BLaER1 (cell line): ENCODE data around the gene KERA.
"Not testable (repeated sequence)": the region's sequence is repeated elsewhere in the genome, so short reads cannot be mapped to it uniquely, and the experiment has no call there.

ENCODE experiments used
- H3K27ac ChIP-seq: shearing (Covaris generic); formaldehyde crosslinking; 2 replicates; pipeline ENCODE4 v1.8.1; 2022
- H3K27me3 ChIP-seq: shearing (Covaris generic); formaldehyde crosslinking; 2 replicates; pipeline ENCODE4 v1.8.1; 2022
- H3K36me3 ChIP-seq: shearing (Covaris generic); formaldehyde crosslinking; 2 replicates; pipeline ENCODE4 v1.8.1; 2022
- H3K4me1 ChIP-seq: shearing (Covaris generic); formaldehyde crosslinking; 2 replicates; pipeline ENCODE4 v1.8.1; 2022
- H3K4me2 ChIP-seq: shearing (Covaris generic); formaldehyde crosslinking; 2 replicates; pipeline ENCODE4 v1.8.1; 2022
- H3K4me3 ChIP-seq: shearing (Covaris generic); formaldehyde crosslinking; 2 replicates; pipeline ENCODE4 v1.8.1; 2022
- H3K9ac ChIP-seq: shearing (Covaris generic); formaldehyde crosslinking; 2 replicates; pipeline ENCODE4 v1.8.1; 2022
- H3K9me3 ChIP-seq: shearing (Covaris generic); formaldehyde crosslinking; 2 replicates; pipeline ENCODE4 v1.8.1; 2022
- H4K20me1 ChIP-seq: shearing (Covaris generic); formaldehyde crosslinking; 2 replicates; pipeline ENCODE4 v1.8.1; 2022
- Cebpa-rat ChIP-seq: shearing (Covaris generic); IDR thresholded peaks from 2 replicates; pipeline ENCODE4 v1.8.1; 2022

KERA gene

DNA sequence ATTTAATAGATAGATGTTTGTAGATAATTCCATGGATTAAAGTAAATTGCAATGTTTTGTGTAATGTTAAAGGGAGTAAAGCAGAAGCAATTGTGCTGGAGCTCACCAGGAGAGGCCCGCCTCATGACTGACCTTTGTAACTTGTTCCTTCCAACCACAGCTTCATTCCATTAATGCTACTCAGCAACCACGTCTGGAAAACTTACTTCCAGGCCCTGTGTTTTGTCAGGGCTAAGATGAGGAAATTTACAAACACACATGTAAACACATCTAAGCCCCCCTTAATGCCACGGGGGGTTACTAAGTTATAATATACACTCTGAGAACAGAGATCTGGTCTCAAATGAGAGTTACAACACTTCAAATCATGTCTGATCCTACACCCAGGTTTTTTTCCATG is 41.1 kb upstream of the KERA start:
- Histone ChIP-seq H3K9ac (no peak overlapping the region), H3K4me1 (peaks cover 5% of the 10 kb centered on the region; the same call in 1 of the 2 replicates), H3K4me3 (no peak overlapping the region), H3K36me3 (no peaks in the 10 kb centered on the region), H3K27me3 (no peaks in the 10 kb centered on the region), H3K4me2 (no peak overlapping the region), H3K9me3 (no peaks in the 10 kb centered on the region), H3K27ac (no peak overlapping the region), H4K20me1 (no peaks in the 10 kb centered on the region)
- TF ChIP-seq Cebpa-rat: no peak

DNA sequence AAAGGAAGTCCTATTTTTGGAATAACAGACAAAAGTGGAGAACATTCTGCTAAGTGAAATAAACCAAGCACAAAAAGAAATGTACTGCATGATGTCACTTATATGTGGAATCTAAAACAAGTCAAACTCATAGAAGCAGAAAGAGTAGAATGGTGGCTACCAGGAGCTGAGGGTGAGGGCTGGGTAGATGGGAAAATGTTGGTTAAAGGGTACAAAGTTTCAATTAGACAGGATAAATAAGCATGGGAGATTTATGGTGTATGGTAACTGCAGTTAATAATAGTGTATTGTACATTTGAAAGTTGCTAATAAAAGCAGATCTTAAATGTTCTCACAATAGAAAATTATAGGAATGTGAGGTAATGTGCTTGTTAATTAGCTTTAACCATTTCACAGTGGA is 40.6 kb upstream of the KERA start:
- no peaks in the 10 kb centered on the region for H3K36me3 ChIP-seq
- TF ChIP-seq Cebpa-rat: no peak
- H3K27ac ChIP-seq: no peak overlapping the region
- no peak overlapping the region for H3K9ac ChIP-seq
- peaks cover 5% of the 10 kb centered on the region; the same call in 1 of the 2 replicates for H3K4me1 ChIP-seq
- no peaks in the 10 kb centered on the region for H4K20me1 ChIP-seq
- no peak overlapping the region for H3K4me3 ChIP-seq
- H3K27me3 ChIP-seq: no peaks in the 10 kb centered on the region
- no peaks in the 10 kb centered on the region for H3K9me3 ChIP-seq
- peak overlapping the region; percentile 4; the same call in 1 of the 2 replicates for H3K4me2 ChIP-seq

DNA sequence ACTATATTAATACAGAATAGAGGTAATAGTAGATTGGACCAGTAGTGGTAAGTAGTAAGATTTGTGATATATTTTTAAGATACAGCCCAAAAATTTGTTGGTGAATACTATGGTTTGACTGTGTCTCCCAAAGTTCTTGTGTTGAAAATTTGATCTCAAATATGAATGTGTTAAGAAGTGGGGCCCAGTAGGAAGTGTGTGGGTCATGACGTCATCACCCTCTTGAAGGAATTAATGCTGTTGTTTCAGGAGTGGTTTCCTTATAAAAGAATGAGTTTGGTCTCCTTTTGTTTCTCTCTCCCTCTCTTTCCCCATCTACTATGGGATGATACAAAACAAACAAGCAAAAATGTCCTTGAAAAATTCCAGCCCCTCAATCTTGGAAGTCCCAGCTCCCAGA is 37.1 kb upstream of the KERA start:
- peaks cover 1% of the 10 kb centered on the region; the same call in 1 of the 2 replicates for H3K9me3 ChIP-seq
- no peak overlapping the region for H3K4me3 ChIP-seq
- no peak overlapping the region for H3K27ac ChIP-seq
- no peak overlapping the region for H3K9ac ChIP-seq
- TF ChIP-seq Cebpa-rat: no peak
- peaks cover 5% of the 10 kb centered on the region; the same call in 1 of the 2 replicates for H3K4me1 ChIP-seq
- no peaks in the 10 kb centered on the region for H3K36me3 ChIP-seq
- H4K20me1 ChIP-seq: no peaks in the 10 kb centered on the region
- no peaks in the 10 kb centered on the region for H3K27me3 ChIP-seq
- H3K4me2 ChIP-seq: no peak overlapping the region

DNA sequence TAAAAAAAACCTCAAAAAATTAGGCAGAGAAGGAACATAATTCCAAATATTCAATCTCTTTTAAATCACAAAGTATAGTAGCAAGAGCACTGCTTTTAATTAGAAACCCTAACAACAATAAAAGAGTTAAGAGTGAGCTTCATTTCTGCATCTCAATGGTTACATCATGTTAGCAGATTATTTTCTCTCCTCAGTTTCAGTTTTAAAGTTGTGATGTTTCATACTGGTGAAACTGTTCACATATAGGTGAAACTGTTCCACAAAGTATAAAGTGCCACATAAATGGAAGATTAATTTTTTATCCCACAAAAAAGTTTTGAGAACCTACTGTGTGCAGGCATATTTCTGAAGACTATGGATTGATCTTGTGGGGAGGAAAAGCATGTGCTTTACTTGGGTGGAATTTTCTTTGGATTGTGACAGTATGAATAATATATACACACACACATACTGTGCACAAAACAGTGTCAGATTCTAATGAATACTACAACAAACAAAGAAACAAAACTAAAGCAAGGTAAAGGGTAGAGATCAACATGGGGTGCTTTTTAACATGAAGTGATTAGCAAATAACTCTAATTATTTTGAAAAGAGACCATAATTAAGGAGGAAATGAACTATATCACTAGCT is 36.3 kb upstream of the KERA start:
- Histone ChIP-seq H3K4me3 (no peak overlapping the region), H3K9me3 (peaks cover 9% of the 10 kb centered on the region), H3K4me1 (peaks cover 5% of the 10 kb centered on the region; the same call in 1 of the 2 replicates), H3K27me3 (no peaks in the 10 kb centered on the region), H3K4me2 (no peak overlapping the region), H4K20me1 (no peaks in the 10 kb centered on the region), H3K27ac (no peak overlapping the region), H3K9ac (no peak overlapping the region), H3K36me3 (no peaks in the 10 kb centered on the region)
- no peak for TF ChIP-seq Cebpa-rat

GRCh38 chr12:91093341-91093740 is 35.5 kb upstream of the KERA start:
- Histone ChIP-seq H3K4me3 (no peak overlapping the region), H3K27ac (no peak overlapping the region), H4K20me1 (no peaks in the 10 kb centered on the region), H3K36me3 (no peaks in the 10 kb centered on the region), H3K27me3 (no peaks in the 10 kb centered on the region), H3K9ac (no peak overlapping the region), H3K4me1 (peaks cover 2% of the 10 kb centered on the region; the same call in 1 of the 2 replicates), H3K4me2 (no peak overlapping the region), H3K9me3 (peaks cover 13% of the 10 kb centered on the region)
- TF ChIP-seq Cebpa-rat: no peak

DNA sequence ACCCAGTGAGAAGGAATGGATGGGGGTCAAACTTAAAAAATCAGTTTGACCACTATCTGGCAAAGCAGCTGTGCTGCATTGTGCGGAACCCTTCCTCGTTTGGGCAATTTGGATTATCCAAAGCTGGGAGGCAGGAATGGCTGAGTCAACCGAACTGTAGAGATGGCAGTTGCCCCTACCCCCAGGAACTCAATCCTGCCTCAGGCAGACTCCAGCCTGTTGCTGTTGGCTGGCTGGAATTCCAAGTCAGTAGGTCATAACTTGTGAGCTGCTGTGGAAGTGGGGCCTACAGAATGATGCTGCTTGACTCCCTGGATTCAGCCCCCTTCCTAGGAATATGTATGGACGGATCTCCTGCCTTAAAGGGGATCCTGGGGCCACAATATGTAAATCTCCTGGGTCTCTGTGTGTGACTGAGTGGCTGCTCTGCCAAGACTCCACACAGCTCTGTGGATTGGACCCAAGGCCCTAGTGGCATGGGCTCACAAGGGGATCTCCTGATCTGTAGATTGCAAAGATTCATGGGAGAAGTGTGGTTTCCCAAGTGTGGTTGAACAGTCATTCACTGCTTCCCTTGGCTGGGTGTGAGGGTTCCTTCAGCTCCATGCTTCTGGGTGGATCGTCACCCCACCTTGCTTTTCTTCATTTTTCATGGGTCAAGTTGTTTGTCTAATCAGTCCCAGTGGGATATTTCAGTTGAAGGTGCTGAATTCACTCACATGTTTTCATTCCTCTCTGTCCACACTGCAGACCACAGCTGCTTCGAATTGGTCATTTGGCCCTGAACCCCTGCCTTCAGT is 34.3 kb upstream of the KERA start:
- H3K9ac ChIP-seq: no peak overlapping the region

DNA sequence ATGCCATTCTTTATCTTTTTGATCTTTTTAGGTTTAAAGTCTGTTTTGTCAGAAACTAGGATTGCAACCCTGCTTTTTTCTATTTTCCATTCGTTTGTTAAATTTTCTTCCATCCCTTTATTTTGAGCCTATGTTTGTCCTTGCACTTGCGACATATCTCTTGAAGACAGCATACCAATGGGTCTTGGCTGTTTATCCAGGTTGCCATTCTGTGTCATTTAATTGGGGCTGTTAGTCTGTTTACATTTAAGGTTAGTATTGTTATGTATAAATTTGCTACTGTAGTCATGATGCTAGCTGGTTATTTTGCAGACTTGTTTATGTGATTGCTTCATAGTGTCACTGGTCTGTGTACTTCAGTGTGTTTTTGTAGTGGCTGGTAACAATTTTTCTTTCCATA is 32.1 kb upstream of the KERA start:
- not testable (repeated sequence) for H3K4me2 ChIP-seq, H3K27me3 ChIP-seq, H3K9ac ChIP-seq, H3K27ac ChIP-seq, H3K4me1 ChIP-seq, H3K36me3 ChIP-seq, H4K20me1 ChIP-seq, H3K4me3 ChIP-seq
- H3K9me3 ChIP-seq: peaks cover 13% of the 10 kb centered on the region

More for the DNA sequence above, 34.3 kb upstream of the KERA start:
- TF ChIP-seq Cebpa-rat: no peak
- no peak overlapping the region for H3K27ac ChIP-seq
- H3K4me1 ChIP-seq: no peaks in the 10 kb centered on the region
- H3K4me3 ChIP-seq: no peak overlapping the region
- no peak overlapping the region for H3K4me2 ChIP-seq
- H3K27me3 ChIP-seq: no peaks in the 10 kb centered on the region
- no peaks in the 10 kb centered on the region for H3K36me3 ChIP-seq
- no peaks in the 10 kb centered on the region for H4K20me1 ChIP-seq
- H3K9me3 ChIP-seq: peaks cover 13% of the 10 kb centered on the region

DNA sequence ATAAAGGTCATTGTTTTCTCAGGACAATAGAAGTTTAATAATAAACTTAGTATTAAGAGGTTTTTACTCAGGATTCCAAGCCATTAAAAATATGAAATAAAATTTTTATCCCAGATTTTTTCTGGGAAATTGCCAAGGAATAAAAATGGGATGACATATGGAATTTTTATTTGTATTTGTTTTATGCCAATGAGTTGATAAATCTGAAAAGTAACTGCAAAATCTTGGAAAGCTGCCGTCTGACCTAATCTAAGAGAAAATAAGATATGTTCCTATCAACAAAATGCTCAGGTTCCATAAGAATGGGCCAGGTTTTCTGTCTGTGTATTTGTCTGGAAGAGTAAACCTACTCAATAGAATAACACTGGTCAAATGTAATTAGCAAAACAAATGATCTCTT is 22.2 kb upstream of the KERA start:
- Histone ChIP-seq H3K9me3 (no peaks in the 10 kb centered on the region), H3K4me1 (no peaks in the 10 kb centered on the region), H3K4me2 (no peak overlapping the region), H4K20me1 (no peaks in the 10 kb centered on the region), H3K27me3 (no peaks in the 10 kb centered on the region), H3K9ac (no peak overlapping the region), H3K27ac (no peak overlapping the region), H3K4me3 (no peak overlapping the region), H3K36me3 (no peaks in the 10 kb centered on the region)
- no peak for TF ChIP-seq Cebpa-rat

GRCh38 chr12:91078501-91078900 is 20.7 kb upstream of the KERA start:
- Histone ChIP-seq H4K20me1 (no peaks in the 10 kb centered on the region), H3K9ac (no peak overlapping the region), H3K4me3 (no peak overlapping the region), H3K36me3 (no peaks in the 10 kb centered on the region), H3K9me3 (no peaks in the 10 kb centered on the region), H3K27me3 (no peaks in the 10 kb centered on the region), H3K4me2 (no peak overlapping the region), H3K27ac (no peak overlapping the region), H3K4me1 (no peaks in the 10 kb centered on the region)
- TF ChIP-seq Cebpa-rat: no peak

DNA sequence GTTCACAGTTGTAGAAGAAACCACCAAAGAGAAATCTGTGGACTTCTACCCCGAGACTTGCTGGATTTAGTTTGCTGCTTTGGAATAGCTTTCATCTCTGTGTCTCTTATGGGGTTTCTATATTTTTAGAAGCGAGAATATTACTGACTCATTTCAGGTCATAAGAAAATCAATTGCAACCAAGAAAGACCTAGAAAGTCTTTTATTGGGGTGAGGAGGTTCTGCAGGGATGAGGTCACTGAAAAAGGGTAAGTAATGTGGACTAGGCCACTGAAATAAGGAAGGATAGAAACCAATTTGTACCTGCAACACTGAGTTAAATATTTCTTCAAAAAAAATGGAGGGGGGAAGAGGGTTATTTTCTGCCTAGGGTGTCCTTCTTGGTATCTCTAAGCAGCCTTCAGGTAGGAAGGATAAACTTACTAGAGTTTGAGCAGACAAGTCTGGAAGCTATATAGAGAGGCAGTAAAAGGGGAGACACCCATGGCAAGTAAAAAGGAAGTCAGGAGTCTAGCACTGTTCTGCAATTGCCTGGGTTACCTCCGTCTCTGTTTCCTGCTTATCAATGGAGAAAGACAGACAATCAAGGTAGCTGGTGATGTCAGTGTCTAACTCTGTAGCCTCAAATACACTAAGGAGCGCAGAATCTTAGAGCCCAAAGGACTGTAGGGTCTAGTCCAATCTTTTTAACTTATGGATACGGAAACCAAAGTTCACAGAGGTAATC is 19.6 kb upstream of the KERA start:
- H3K4me2 ChIP-seq: no peak overlapping the region
- H3K36me3 ChIP-seq: no peaks in the 10 kb centered on the region
- H3K9ac ChIP-seq: no peak overlapping the region
- no peak overlapping the region for H3K4me3 ChIP-seq
- H3K9me3 ChIP-seq: no peaks in the 10 kb centered on the region
- no peaks in the 10 kb centered on the region for H3K27me3 ChIP-seq
- no peak overlapping the region for H3K27ac ChIP-seq
- no peak for TF ChIP-seq Cebpa-rat
- H3K4me1 ChIP-seq: no peaks in the 10 kb centered on the region
- H4K20me1 ChIP-seq: no peaks in the 10 kb centered on the region
